HG02678 (cell line): Measurements from ENCODE around the gene PDE10A.

ENCODE experiments used
- ATAC-seq: cut with Tn5 transposase; IDR thresholded peaks from one replicate; pipeline ENCODE4 v1.9.1; 2021; ENCODE audit warnings: mild to moderate bottlenecking, moderate library complexity; ENCODE audit not compliant: unreplicated experiment

Gene PDE10A

GRCh38 chr6:165656581-165657324, 6.3 kb downstream of the PDE10A start:
- ATAC-seq = no peak

- ATAC-seq = no peak
Measured at GRCh38 chr6:165655191-165655590, 7.8 kb downstream of the PDE10A start.

GRCh38 chr6:165654144-165654543, 8.9 kb downstream of the PDE10A start:
- no peak for ATAC-seq

GRCh38 chr6:165653607-165654006, 9.4 kb downstream of the PDE10A start:
- ATAC-seq = no peak

GRCh38 chr6:165653196-165653595, 9.8 kb downstream of the PDE10A start:
- ATAC-seq = no peak

GRCh38 chr6:165652766-165653165, 10.3 kb downstream of the PDE10A start:
- ATAC-seq = no peak

- no peak for ATAC-seq
Measured at GRCh38 chr6:165649166-165650137, 13.6 kb downstream of the PDE10A start.

GRCh38 chr6:165647041-165647440, 16.0 kb downstream of the PDE10A start:
- no peak for ATAC-seq

- no peak for ATAC-seq
Measured at GRCh38 chr6:165645919-165646318, 17.1 kb downstream of the PDE10A start.

GRCh38 chr6:165644586-165645266, 18.3 kb downstream of the PDE10A start:
- ATAC-seq = no peak

GRCh38 chr6:165643015-165643414, 20.0 kb downstream of the PDE10A start:
- no peak for ATAC-seq

GRCh38 chr6:165641672-165642156, 21.3 kb downstream of the PDE10A start:
- no peak for ATAC-seq

- ATAC-seq = no peak
Measured at GRCh38 chr6:165640806-165641205, 22.2 kb downstream of the PDE10A start.

- no peak for ATAC-seq
Measured at GRCh38 chr6:165638530-165638929, 24.5 kb downstream of the PDE10A start.

GRCh38 chr6:165637586-165637985, 25.5 kb downstream of the PDE10A start:
- ATAC-seq = no peak

GRCh38 chr6:165636402-165637048, 26.5 kb downstream of the PDE10A start:
- no peak for ATAC-seq

GRCh38 chr6:165635965-165636364, 27.1 kb downstream of the PDE10A start:
- no peak for ATAC-seq

GRCh38 chr6:165634101-165634880, 28.8 kb downstream of the PDE10A start:
- no peak for ATAC-seq

GRCh38 chr6:165632194-165632593, 30.8 kb downstream of the PDE10A start:
- no peak for ATAC-seq

- ATAC-seq = no peak
Measured at GRCh38 chr6:165630544-165630953, 32.5 kb downstream of the PDE10A start.
